ENCODE data around the gene CST6.
A peak's percentile ranks its signal among the peaks of the same experiment; 100 is the strongest.
"Not testable (repeated sequence)": the region's sequence is repeated elsewhere in the genome, so short reads cannot be mapped to it uniquely, and the experiment has no call there.

CST6 gene

DNA sequence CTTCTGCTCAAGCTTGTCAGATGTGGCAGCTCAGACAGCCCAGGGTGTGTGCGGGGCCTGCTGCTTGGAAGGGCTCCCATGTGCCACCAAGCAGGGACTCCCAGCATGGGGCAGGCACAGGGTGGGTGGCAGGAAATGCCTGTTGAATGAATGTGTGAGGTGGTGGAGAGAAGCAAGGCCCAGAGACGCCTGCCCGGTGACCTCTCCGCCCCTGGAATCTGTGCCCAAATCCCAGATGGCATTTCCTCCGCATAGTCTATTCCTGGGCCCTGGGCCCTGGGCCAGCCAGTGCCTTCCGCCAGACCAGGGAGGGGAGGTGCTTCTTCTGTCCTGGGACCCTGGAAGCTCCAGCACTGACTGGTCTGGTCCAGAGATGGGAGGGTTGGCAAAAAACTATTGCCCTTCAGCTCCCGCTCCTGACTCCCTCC is 3.7 kb downstream of the CST6 start:
- no peak for DNase-seq (ENCODE audit: low spot score)

DNA sequence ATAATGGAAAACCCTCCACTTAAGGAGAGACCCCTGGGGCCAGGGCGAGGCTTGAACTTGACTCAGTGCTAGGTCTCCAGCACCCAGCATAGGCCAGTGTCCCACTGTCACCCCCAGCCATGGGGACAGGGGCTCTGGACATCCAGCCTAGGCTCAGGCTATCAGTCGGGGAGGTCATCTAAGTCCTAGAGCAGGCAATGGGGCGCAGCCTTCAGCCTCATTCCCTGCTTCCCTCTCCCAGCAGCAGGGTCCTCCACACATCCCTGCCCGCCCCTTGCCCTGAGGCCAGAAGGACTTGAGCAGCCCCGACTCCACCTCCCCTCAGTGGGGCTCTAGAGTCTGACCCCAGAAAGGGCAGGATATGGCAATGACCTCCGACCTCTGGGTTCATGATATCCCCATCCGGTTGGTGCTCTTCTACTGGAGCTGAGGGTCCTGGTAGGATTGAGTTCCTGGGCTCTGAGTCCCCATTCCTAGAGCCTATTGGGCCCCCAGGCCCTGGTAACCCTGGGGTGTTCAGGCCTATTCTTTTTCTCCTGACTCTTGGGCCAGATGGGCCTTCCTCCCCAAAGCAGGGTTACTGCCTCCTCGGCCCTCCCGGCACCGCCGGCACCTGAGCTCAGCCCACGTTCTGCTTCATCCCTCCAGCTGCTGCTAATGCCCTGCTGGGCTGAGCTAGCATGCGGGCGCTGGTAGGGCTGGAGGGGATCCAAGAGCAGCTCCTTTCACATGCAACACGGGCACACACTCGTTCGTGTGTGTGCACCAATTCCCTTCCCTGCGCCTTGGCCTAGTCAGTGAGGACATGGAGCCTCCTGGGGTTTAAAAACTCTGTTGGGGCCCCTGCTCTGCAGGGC is 4.4 kb downstream of the CST6 start:
- no peak for DNase-seq (ENCODE audit: low spot score)

DNA sequence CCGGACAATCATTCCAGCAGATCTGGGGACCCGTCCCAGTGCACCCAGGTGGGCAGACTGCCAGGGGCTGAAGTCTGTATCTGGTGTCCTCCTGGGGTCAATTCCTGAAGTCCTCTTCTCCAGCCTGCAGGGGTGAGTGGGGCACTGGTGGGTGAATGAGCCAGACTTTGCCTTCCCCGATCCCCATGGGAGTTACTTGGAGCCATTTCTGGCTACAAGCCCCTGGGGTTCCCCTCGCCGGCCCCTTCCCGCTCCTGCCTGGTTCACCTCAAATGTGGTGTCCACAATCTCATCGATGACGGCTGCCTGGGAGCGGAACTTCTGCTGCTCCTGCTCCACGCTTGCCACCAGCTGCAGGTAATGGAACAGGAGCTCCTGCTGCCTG is 5.0 kb downstream of the CST6 start:
- DNase-seq (ENCODE audit: low spot score): no peak

DNA sequence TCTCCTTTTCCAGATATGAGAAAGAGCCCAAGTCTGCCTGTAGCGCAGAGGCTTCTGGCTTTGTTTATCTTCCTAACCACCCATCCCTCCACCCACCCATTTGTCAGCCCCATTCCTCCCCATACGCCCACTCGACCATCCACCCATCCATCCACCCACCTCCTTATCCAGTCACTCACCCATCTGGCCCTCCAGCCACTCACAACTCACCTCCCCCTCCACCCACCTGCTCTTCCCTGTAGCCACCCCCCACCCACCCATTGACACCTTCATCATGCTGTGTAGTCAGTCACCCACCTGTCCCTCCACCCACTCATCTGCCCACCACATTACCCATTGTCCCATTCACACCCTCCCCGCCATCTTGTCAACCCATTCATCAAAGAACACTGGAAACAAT is 5.5 kb downstream of the CST6 start:
- DNase-seq (ENCODE audit: low spot score): no peak

DNA sequence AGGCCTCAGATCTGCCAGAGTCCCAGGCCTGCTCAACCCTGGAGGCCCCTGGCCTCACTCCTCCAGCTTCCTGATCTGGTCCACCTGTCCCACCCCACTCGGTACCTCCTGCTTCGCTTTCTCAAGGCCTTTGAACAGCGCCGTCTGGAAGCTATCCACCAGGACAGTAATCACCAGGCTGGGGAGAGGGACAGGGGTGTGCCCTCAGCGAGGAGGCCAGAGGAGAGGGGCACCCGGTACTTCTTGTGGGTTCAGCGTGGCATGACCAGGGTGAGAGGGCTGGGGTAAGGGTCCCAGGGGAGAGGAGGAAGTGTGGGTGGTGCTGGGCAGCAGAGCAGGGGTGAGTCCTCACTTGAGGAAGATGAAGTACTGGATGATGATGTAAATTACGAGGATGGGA is 8.4 kb downstream of the CST6 start:
- no peak for DNase-seq (ENCODE audit: low spot score)

DNA sequence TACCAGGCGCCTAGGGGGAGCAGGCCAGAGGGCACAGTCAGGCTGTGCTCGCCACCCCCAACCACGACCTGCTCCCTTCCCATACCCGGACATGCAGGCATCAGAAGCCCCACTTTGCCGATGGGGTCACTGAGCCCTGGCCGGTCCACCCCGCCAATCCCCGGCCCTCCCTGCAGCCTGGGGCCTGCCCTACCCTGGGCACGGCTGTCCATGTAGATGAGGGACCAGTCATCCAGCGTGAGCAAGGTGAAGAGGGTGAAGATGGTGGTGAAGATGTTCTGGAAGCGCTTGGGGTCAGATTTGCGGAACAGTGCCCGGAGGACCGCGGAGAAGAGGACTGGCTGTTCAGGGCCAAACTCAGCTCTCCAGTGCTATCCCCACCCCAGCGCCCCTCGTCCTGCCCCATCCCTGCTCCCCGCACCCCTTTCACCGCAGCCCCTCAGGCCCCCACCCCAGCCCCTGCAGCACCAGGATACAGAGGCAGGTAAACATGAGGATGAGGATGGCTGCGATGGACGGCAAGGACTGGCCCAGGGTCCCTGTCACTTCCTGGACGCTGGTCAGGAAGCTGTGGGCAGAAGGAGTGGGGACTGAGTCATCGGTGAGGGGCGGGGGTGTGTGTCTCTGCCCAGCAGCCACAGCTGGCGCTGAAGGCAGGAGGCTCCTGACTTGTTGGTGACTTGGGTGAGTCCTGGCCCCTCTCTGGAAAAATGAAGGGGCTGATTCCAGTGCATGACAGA is 9.0 kb downstream of the CST6 start:
- DNase-seq (ENCODE audit: low spot score): peak; percentile 90

DNA sequence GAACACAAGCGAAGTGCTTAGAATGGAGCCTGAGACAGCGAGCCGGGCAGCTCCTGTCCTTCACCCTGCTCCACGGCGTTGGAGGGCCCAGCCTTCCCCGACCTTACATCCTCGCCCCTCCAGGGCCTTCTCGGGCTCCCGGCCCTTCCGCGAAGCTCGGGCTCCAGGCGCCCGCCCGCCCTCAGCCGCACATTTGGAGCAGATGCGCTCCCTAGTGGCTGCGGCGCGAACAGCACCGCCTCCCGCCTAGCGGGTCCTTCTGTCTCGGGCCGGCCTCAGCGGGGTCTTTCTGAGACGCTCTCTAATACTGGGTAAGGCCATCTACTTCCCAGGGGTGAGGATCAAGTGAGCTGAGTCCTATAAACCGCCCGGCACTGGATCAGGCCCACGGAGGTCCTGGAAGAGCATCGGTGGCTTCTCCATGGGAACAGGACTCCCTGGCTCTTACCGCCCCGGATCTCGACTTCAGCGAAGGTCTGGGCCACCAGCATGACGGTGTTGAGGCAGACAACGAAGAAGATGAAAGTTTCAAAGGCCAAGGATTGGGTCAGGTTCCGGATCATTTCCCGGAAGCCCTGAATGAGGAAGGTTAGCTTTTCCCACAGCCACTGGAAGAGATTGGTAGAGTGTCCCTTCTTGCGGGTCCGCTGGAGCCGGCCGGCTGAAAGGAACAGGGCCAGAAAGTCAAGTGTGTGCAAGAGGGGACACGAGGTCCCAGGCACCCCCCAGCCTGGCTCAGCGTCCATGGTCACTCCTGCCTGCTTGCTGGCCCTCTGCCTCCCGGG is 10.8 kb downstream of the CST6 start:
- DNase-seq (ENCODE audit: low spot score): peak; percentile 90

DNA sequence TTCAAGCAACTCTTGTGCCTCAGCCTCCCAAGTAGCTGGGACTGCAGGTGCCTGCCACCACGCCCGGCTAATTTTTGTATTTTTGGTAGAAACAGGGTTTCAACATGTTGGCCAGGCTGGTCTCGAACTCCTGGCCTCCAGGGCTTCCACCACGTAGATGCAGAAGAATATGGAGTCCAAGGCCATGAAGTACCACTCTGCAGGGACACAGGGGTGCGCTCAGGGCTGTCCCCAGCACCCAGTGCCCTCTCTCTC is 11.3 kb downstream of the CST6 start:
- not testable (repeated sequence) for DNase-seq (ENCODE audit: low spot score)

DNA sequence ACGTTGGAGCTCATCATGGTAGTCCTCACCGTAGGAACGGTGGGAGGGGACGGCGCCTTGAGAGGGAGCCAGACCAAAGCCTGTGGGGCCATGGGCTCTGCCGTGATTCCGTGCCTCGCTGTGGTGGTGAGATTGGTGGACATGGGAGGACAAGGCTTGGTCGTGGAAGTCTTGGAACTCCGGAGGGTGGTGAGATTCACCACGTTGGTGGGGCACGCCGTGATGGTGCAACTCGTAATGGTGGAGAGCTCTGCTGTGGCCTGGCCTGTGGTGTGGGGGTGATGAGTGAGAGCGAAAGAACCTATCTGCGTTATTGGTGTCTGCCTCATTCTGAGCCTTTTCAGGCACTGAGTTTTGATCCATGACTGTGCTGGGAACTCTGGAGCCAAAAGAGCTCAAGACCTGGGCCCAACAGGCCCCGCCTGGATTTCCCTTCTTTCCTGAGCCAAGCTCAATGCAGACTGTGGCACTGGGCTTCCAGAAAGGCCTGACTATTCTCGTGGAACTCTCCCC is 14.3 kb downstream of the CST6 start, which contains the start of gene CATSPER1:
TSS of gene CATSPER1 (minus strand) at position 463 of the 513 bp plus-strand sequence. CDS start at position 363, 100 bp downstream.
- DNase-seq (ENCODE audit: low spot score): no peak

DNA sequence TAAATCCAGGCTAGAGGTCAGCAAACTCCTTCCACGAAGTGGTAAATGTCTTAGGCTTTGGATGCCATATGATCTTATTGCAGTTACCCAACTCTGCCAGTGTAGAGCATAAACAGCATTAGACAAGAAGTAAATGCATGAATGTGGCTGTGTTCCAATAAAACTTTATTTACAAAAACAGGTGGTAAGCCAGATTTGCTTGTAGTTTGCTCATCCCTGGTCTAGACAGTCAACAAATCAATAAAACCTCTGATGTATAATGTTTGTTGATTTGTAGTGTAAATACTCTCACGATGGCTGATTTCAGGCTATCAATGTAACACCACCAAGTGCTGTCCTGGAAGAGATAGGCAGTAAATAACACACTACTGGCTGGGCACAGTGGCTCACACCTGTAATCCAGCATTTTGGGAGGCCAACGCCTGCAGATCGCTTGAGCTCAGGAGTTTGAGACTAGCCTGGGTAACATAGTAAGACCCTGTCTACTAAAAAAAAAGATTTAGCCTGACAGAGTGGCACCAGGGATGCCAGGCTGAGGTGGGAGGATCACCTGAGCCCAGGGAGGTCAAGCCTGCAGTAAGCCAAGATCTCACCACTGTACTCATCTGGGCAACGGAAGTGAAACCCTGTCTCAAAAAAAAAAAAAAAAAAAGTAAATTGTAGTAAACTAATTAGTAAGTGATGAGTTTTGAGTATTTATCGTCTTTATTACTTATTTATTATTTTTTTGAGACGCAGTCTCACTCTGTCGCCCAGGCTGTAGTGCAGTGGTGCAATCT is 21.3 kb downstream of the CST6 start:
- no peak for DNase-seq (ENCODE audit: low spot score)

DNA sequence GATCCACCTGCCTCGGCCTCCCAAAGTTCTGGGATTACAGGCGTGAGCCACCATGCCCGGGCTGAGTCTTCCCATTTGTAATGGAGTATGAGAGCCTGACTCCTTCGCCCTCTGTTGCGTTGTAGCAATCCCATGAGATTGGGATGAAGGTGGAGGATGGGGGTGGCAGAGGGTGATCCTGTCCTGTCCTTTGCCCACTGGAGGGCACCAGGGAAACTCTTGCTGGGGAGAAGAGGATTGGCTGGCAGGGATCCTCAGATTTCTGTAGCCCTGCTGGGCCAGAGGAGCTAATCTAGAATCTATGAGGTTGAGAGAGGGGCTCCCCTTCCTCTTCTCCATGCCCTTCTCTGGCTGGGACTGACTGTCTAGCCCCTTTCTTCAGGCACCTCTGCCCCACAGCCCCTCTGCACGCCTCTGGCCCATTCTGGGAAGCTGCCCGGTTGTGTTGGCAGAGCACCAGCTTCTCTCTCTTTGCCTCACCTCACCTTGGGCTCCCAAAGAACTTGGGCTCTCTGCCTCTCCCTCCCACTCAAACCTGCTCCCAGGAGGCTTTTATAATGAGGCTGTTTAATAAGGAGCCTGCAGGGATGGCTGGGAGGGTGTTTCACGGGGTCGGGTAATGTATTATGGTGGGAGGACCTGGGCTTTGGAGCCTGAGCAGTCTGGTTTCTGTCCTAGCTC is 24.0 kb downstream of the CST6 start:
- DNase-seq (ENCODE audit: low spot score): no peak

DNA sequence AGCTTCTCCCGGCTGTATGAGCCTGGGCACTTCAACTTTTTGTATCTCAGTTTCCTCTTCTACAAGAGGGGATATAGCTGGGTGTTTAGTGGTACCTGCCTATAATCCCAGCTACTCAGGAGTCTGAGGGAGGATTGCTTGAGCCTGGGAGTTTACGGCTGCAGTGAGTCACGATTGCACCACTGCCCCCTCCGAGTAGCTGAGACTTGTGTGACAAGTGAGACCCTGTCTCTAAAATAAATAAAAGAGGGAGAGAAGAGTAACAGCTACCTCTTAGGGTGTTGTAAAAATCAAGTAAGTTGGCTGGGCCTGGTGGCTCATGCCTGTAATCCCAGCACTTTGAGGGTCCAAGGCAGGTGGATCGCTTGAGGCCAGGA is 24.5 kb downstream of the CST6 start:
- no peak for DNase-seq (ENCODE audit: low spot score)

DNA sequence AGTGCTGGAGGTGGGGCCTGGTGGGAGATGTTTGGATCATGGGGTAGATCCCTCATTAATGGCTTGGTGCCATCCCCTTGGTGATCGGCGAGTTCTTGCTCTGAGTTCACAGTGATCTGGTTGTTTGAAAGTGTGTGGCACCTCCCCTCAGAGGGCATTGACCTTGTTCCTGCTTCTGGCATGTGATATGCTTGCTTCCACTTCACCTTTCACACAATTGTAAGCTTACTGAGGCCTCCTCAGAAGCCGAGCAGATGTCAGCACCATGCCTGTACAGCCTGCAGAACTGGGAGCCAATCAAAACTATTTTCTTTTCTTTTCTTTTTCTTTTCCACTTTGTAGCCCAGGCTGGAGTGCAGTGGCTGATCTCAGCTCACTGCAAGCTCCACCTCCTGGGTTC is 25.5 kb downstream of the CST6 start:
- DNase-seq (ENCODE audit: low spot score): no peak

DNA sequence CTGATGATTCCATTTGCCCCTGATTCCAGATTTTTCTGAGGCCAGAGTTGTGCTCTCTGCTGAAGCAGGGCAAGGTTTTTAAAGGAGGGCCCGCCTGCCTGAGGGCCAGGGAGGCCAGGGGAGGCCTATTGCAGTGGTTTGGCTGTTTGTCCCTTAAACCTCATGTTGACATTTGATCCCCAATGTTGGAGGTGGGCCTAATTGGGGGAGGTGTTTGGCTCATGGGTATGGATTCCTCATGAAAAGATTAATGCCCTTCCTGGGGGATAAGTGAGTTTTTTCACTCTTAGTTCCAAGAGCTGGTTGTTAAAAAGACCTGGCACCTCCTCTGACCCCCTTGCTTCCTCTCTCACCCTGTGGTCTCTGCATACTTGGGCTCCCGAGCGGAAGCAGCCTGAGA is 28.0 kb downstream of the CST6 start:
- no peak for DNase-seq (ENCODE audit: low spot score)

DNA sequence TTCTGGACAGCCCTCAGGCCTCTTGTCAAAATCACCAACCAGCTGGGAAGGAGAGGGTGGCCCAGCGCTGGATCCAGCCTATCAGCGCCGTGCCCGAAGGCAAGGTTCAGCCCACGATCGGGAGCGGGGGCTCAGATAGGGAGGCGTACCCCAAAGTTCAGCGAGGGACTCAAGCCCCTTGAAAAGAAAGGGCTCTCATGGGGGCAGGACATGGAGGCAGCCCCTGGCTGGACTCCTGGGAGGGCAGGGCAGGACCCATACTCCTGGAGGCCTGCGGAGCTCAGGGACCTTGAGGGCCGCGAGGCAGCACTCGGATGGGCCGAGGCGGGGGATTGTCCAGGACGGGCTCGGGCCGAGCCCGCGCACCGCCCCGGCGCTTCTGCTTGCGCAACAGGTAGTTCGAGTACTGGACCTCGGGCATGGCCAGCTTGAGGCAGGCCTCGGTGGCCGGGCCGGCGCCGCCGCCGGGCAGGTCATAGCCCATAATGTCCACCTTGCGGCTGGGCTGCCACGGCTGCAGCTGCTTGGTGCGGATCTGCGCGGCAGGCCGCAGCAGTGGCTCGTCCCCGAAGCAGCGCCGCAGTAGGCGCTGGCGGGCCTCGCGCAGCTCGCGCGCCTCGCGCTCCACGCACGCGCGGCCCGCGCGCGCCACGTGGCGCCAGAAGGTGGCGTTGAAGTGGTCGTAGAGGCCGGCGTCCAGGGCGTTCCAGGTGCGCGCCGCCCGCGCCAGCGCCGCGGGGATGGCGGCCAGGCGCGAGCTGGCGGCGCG is 30.6 kb downstream of the CST6 start:
- DNase-seq (ENCODE audit: low spot score): no peak

DNA sequence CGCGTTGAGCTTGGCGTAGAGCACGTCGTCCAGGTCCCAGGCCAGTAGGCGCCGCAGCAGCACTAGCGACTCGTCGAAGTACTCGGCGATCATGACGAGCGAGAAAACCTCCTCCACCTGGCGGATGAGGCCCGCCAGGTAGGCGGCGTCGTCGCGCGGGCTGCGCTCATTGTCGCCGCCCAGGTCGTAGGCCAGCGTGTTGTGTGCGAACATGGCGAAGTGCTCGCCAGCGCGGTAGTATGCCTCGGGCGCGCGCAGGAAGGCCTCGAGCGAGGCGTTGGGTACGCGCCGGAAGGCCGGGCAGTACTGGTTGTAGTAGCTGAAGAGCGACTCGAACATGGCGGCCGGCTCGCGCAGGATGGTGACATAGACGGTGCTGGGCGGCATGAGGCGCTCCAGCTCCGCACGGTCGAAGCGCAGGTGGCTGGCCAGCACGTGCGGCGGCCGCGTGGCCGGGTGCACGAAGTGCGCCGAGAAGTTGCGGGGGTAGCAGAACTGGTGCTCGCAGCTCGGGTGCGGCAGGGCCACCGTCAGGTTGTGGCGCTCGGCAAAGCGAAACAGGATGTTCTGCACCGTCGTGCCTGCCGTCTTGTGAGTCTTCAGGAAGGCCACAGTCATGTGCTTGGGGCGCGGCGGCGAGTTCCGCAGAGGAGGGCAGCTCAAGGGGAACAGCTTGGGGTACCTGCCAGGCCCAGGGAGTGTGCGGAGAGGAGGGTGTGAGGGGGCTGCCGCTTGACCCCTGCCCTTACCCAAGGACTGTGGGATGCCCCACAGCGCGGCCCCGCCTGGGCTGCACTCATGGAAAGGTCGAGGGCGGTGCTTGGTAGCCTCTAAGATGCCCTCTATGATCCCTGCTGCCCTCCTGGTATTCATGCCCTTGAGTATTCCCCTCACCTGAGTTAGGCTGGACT is 31.4 kb downstream of the CST6 start:
- DNase-seq (ENCODE audit: low spot score): no peak

DNA sequence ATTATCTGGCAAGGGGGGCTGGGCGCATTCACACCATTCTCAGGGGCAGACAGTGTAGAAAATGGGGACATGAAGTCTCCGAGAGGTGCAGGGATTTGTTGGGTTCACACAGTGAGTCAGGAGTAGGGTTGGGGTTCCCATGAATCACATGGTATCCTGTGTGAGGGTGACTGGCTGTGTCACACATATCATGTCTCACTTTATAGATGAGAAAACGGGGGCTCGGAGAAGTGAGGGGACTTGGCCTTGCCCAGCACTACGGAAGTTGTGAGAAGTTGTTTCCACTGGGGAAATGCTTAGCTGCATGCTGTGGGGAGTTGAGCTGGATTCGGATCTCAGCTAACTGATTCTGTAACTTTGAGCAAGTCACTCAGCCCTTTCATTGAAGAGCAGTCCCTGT is 32.9 kb downstream of the CST6 start:
- DNase-seq (ENCODE audit: low spot score): no peak

DNA sequence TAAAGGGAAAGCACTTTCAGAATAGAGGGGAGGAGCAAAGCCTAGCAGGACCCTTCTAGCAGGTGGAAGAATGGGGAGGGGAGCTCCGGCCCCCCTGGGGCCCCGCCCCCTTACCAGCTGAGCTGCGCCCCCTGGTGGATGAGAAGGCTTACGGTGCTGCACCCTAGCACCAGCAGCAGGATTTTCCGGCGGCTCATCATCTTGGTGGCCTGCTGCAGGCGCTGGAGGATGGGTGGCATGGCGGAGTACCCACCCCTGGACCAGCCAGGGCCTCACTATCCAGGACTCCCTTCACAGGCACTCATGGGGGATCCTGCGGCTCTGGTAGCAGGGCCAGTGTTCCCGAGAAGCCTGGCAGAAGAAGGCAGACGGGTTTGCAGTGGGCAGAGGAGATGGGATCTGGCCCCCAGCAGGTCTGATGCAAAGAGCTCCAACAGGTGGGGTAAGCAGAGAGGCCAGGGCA is 33.4 kb downstream of the CST6 start:
- peak; percentile 92 for DNase-seq (ENCODE audit: low spot score)

DNA sequence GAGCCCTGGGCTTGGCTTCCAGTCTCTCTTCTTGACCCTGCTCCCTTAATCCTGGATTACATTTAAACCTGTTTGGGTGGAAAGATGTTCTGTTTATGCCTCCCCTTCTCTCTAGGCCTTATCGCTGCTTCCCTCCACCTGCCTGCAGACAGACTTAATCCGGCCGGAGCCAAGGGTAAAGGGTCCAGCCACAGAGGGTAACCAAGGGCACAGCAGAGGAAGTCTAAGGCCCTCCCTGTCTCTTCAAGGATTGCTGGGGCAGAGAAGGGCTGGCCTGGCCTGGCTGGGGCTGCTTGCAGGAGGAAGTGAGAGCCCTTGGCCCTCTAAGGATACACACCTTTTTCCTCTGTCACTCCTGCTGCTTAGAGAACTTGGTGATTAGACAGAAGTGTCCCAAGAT is 35.1 kb downstream of the CST6 start:
- DNase-seq (ENCODE audit: low spot score): no peak
